Measurements from ENCODE around the gene DNMBP. TPM values are rescaled to one million over a fixed set of nuclear protein-coding genes. Genes with fewer than 3 reads are reported as not detected.

Gene DNMBP
- polyA plus RNA-seq, 2 of the 4 experiments (the other 2 are of a cell fraction): 13.7 to 20.3 TPM

DNA sequence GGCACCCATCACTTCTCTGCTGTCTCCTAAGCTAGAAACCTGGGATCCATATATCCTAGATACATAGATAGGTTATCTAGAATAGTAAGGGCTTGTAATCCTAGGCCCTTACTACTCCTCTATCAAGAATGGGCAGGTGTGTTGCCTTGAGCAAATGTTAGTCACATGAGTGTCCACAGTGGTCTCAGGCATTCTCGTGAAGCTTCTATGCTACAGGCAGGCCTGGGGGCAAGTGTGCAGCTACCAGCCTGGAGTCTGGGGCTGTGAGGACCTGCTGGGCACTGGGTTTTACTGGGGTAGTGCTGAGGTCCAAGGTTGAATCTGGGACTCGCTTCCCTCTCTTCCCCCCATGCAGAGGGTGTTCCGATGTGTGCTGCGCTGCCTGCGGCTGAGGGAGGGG is 135.9 kb downstream of the DNMBP start (continued):
- TF ChIP-seq ZSCAN20 (CRISPR knock-in tag; IDR thresholded peaks at IDR 0.05): no peak

DNA sequence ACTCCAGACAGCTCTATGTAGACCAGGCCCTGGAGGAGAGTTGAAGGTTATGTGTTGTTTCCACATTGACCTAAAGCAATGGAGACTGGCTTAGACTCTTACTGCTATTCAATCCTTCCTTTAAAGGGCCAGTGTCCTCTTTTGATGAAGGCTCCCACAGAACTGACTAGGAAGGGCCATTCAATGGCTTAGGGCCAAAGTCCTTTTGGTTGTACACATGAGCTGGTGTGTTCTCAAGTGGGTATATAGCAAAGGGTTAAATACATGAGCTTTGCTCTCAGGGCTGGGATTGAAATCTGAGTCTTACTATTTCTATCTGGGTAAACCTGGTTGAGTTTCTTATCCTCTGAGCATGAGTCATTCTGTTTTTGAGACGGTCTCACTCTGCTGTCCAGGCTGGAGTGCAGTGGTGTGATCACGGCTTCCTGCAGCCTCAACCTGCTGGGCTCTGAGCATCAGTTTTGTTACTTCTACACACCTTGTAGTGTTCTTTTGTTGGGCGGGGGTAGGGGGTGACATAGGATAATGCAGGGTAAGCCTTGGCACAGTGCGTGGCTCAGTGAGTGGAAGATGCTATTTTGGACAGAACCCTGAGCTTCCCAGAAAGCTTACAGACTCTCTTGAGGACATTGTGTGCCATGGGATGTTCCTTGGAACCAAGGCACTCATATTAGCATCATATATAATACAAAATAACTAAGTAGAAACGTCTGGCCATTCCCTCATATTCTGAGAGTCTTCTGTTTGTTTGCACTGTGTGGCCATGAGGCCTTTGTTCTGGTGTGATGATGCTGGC is 137.2 kb downstream of the DNMBP start:
- CTCF ChIA-PET: interaction anchor here (2.7 to 2.8 kb wide), 2 partner anchors 27 to 173 kb away, joined by 7 to 12 read pairs; no protein-coding TSS in a partner anchor
- DNase-seq (ENCODE audit: low read depth in 1 of 2, low spot score in 1 of 2): peak in 1 of 2 experiments; percentile 26
- peak; percentile 41 to 61; a peak in 3 of 6 replicates for ATAC-seq
- POLR2A ChIA-PET: no interaction called here
- no peak for FAIRE-seq
- H3K4me3 ChIP-seq: no peak overlapping the region
- H3K9me3 ChIP-seq: no peaks in the 10 kb centered on the region
- H3K4me1 ChIP-seq: no peaks in the 10 kb centered on the region
- no peak overlapping the region for H3K27ac ChIP-seq
- TF ChIP-seq CBX2 (IDR thresholded peaks at IDR 0.05; ENCODE audit: borderline replicate concordance, low read depth) (no peak), HOXB13 (CRISPR knock-in tag; IDR thresholded peaks at IDR 0.05; ENCODE audit: low read depth) (no peak), HOXA7 (CRISPR knock-in tag; IDR thresholded peaks at IDR 0.05) (no peak), FOSL2 (IDR thresholded peaks at IDR 0.05) (no peak), FOSL2 (CRISPR knock-in tag; IDR thresholded peaks at IDR 0.05) (0 out of 2 replicates have a peak, but pooled peaks have one; percentile 39)
- TF ChIP-seq, protein P1, sequence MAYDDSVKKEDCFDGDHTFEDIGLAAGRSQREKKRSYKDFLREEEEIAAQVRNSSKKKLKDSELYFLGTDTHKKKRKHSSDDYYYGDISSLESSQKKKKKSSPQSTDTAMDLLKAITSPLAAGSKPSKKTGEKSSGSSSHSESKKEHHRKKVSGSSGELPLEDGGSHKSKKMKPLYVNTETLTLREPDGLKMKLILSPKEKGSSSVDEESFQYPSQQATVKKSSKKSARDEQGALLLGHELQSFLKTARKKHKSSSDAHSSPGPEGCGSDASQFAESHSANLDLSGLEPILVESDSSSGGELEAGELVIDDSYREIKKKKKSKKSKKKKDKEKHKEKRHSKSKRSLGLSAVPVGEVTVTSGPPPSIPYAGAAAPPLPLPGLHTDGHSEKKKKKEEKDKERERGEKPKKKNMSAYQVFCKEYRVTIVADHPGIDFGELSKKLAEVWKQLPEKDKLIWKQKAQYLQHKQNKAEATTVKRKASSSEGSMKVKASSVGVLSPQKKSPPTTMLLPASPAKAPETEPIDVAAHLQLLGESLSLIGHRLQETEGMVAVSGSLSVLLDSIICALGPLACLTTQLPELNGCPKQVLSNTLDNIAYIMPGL (CRISPR knock-in tag; IDR thresholded peaks at IDR 0.05; ENCODE audit: borderline replicate concordance): no peak
- 54% methylated on average over 5 of the region's 5 CpGs for WGBS (ENCODE audit: missing lambda C conversion rate)
- 0 out of 3 replicates have a peak overlapping the region, but pooled peaks have one; percentile 3 for H3K4me2 ChIP-seq

DNA sequence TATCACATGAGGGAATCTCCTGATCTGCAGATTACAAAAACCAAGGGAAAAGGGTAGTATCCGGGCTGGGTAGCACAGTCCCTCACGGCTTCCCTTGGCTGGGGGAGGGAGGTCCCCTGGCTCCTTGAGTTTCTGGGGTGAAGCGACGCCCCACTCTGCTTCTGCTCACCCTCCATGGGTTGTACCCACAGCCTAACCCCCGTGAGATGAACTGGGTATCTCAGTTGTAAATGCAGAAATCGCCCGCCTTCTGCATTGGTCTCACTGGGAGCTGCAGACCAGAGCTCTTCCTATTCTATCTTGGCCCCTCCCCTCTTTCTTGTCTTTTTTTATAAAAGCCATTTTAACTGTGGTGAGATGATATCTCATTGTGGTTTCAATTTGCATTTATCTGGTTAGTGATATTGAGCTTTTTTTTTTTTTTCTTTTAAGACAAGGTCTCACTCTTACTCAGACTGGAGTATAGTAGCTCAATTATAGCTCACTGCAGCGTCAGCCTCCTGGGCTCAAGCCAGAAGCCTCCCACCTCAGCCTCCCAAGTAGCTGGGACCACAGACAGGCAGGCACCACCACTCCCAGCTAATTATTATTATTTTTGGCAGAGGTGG is 139.5 kb downstream of the DNMBP start:
- Histone ChIP-seq H3K9me3 (peaks cover 7% of the 10 kb centered on the region; the same call in 1 of the 3 replicates), H3K4me3 (no peak overlapping the region), H3K27ac (no peak overlapping the region), H3K4me2 (no peak overlapping the region), H3K4me1 (no peaks in the 10 kb centered on the region)
- 79% methylated on average over 8 of the region's 8 CpGs for WGBS (ENCODE audit: missing lambda C conversion rate)
- FAIRE-seq (no peak), DNase-seq (ENCODE audit: low read depth in 1 of 2, low spot score in 1 of 2) (no peak), ATAC-seq (peak in 1 of 2 experiments; percentile 8; a peak in 2 of 6 replicates)
- ChIA-PET POLR2A (no interaction called here), CTCF (interaction anchor here (0.9 to 2.2 kb wide), 9 partner anchors 8 to 231 kb away, joined by 3 to 12 read pairs (median 4); partner anchors contain the start of gene DNMBP)
- TF ChIP-seq, protein P2, sequence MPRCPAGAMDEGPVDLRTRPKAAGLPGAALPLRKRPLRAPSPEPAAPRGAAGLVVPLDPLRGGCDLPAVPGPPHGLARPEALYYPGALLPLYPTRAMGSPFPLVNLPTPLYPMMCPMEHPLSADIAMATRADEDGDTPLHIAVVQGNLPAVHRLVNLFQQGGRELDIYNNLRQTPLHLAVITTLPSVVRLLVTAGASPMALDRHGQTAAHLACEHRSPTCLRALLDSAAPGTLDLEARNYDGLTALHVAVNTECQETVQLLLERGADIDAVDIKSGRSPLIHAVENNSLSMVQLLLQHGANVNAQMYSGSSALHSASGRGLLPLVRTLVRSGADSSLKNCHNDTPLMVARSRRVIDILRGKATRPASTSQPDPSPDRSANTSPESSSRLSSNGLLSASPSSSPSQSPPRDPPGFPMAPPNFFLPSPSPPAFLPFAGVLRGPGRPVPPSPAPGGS (IDR thresholded peaks at IDR 0.05): no peak
- TF ChIP-seq ZNF302 (CRISPR knock-in tag; IDR thresholded peaks at IDR 0.05): no peak
- TF ChIP-seq ESRRA (IDR thresholded peaks at IDR 0.05; ENCODE audit: borderline replicate concordance, low read length): no peak
- TF ChIP-seq KDM1A (IDR thresholded peaks at IDR 0.05; ENCODE audit: low read depth): no peak
- TF ChIP-seq SREBF2 (IDR thresholded peaks at IDR 0.05): no peak
- TF ChIP-seq, protein P3, sequence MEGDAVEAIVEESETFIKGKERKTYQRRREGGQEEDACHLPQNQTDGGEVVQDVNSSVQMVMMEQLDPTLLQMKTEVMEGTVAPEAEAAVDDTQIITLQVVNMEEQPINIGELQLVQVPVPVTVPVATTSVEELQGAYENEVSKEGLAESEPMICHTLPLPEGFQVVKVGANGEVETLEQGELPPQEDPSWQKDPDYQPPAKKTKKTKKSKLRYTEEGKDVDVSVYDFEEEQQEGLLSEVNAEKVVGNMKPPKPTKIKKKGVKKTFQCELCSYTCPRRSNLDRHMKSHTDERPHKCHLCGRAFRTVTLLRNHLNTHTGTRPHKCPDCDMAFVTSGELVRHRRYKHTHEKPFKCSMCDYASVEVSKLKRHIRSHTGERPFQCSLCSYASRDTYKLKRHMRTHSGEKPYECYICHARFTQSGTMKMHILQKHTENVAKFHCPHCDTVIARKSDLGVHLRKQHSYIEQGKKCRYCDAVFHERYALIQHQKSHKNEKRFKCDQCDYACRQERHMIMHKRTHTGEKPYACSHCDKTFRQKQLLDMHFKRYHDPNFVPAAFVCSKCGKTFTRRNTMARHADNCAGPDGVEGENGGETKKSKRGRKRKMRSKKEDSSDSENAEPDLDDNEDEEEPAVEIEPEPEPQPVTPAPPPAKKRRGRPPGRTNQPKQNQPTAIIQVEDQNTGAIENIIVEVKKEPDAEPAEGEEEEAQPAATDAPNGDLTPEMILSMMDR (IDR thresholded peaks at IDR 0.05): no peak
